ENCODE data around the gene ARHGEF16.

ARHGEF16 gene

GRCh38 chr1:3453891-3454810 lies at the start of gene ARHGEF16:
TSS of gene ARHGEF16 (plus strand) at chr1:3454665. CDS start at chr1:3463085, 8,420 bp downstream.
- DNase-seq: peak; percentile 76 to 83

DNA sequence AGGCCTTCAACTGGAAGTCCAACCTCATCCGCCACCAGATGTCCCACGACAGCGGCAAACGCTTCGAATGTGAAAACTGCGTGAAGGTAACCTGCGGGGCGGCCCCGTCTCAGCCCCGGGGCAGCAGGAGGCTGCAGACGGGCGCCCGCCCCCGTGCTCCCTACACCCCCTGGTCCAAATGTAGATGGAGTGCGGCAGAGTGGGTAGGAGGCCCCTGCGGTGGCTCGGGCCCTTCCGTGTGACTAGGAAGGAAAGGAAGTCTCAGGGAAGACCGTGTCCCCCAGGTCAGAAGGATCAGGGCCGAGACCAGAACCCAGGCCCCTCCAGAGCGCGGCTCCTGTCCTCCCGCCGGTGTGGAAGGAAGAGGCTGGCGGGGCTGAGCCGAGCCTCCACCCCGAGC lies 49.7 kb upstream of the ARHGEF16 start:
- no peak for DNase-seq

DNA sequence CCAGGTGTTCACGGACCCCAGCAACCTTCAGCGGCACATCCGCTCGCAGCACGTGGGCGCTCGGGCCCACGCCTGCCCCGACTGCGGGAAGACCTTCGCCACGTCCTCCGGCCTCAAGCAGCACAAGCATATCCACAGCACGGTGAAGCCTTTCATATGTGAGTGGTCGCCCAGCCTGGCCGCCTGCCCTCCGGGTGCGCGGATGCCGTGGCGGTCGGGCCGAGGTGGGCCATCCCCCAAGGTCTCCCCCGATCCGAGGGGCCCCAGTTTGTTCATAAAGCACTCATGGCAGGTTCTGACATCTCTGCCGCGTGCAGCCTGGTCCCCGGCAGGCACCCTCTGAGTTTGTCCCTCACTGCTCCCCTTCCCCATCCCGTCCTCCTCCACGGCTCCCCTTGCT lies 49.0 kb upstream of the ARHGEF16 start:
- DNase-seq: no peak

DNA sequence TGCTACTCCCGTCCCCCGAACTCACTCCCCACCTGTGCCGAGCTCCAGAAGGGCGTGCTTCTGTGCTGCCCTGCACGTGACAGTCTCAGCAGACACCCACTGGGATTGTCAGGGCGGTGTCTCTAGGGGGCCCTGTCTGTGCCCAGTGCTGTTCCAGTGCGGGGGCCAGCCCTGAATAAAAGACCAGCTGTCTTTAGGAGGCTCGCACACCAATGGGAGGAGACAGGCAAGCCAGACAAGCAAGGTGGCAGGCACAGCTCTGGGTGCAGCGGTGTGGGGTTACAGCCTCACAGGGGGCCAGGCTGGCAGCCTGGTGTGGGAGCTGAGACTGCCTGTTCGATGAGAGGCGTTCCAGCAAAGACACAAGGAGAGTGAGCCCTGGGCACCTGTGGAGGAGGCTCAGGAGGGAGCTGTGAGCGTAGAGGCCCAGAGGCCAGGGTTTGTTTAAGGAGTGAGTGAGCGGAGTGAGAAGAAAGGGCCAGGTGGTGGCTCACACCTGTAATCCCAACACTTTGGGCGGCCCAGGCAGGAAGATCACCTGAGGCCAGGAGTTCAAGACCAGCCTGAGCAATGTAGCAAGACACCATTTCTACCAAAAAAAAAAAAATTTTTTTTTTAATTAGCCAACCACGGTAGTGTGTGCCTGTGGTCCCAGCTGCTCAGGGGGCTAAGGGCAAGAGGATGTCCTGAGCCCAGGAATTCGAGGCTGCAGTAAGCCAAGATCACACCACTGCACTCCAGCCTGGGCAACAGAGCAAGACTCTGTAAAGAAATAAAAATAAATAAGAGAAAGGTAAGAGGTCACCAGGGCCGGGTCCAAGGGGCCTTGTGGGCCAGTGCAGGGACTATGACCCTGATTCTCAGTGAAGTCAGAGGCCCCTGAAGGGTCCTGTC lies 48.2 kb upstream of the ARHGEF16 start:
- DNase-seq: peak; percentile 10 to 32

- DNase-seq: no peak
Measured at GRCh38 chr1:3407021-3407420, 47.4 kb upstream of the ARHGEF16 start.

DNA sequence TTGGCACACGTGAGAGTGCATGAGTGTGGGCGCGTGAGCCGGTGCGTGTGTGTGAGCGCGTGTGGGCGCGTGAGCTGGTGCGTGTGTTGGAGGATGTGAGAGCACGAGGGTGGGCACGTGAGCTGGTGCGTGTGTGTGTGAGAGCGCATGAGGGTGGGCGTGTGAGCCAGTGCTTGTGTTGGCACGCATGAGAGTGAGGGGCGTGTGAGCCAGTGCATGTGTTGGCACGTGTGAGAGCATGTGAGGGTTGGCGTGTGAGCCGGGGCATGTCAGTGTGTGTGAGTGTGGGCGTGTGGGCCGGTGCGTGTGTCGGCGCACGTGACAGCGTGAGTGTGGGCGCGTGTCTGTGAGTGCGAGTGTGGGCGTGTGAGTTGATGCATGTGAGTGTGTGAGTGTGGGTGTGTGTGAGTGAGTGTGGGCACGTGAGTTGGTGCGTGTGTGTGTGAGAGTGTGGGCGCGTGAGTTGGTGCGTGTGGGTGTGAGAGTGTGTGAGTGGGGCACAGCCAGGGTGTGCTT lies 45.7 kb upstream of the ARHGEF16 start:
- DNase-seq: no peak

- no peak for DNase-seq
Measured at GRCh38 chr1:3409366-3410141, 44.9 kb upstream of the ARHGEF16 start.

DNA sequence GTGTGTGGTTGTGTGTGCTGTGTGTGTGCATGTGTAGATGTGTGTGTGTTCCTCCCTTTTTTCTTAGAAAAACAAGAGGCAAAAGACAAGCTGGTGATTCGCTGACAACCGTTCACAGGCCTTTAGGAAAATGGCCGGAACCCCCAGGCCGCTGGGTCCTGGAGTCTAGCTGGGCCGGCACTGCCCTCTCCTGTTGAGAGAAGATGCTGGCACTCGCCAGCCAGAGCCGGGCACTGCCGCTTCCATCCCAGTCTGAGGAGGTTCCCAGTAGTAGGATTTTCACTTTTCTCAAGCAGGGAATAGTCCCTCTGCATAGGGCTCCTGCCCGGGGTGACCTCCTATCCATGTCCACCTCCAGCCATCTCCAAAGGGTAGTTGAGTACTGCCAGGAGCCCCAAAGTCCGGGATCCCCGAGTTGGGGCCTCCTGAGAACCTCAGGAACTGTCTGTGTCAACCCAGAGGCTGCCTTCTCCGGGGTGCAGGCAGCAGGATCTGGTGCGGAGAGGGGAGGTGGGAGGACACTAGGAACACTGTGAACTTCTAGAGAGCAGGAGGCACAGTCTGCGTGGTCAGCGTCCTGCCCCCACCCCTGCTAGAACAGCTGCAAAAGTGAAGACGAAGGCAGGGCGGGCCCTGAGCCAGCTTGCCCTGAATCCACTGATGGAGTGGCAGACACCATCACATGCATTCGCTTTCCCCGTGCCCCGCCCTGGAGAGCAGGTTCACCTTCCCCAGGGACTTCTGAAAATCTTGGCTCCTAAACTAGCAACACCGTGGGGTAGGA lies 44.1 kb upstream of the ARHGEF16 start:
- peak; percentile 22 to 40 for DNase-seq

GRCh38 chr1:3411806-3412205 lies 42.7 kb upstream of the ARHGEF16 start:
- no peak for DNase-seq

GRCh38 chr1:3412376-3412775 lies 42.1 kb upstream of the ARHGEF16 start:
- no peak for DNase-seq

DNA sequence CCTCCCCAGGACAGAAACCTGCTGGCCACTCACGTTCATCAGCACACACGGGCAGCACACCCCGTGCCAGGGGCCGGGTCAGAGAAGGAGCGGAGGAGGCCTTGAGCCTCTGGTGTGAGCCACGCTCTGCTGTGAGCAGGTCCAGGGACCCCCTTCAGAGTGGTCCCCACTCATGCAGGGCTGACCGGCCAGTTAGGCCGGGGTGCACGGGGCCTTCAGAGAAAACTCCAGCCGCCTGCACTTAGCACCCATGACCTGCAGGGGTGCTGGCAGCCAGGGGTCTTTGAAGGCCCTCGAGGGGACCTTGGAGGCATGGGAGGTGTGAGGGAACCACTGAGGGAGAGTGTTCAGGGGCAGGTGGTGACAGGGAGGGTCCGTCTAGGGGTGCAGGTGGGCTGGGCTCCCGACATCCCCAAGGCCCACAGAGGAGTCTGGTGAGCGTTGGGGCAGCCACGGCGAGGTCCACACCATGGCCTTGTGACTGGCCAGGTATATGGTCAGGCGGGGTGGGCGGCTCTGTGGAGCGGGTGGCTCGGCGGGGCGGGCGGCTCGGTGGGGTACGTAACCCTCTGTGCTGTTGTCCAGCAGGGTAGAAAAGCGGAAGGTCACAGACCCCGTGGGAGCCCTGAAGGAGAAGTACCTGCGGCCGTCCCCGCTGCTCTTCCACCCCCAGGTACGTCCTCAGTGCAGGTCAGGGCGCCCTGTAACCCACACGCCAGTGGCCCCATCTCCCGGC lies 40.3 kb upstream of the ARHGEF16 start:
- no peak for DNase-seq

DNA sequence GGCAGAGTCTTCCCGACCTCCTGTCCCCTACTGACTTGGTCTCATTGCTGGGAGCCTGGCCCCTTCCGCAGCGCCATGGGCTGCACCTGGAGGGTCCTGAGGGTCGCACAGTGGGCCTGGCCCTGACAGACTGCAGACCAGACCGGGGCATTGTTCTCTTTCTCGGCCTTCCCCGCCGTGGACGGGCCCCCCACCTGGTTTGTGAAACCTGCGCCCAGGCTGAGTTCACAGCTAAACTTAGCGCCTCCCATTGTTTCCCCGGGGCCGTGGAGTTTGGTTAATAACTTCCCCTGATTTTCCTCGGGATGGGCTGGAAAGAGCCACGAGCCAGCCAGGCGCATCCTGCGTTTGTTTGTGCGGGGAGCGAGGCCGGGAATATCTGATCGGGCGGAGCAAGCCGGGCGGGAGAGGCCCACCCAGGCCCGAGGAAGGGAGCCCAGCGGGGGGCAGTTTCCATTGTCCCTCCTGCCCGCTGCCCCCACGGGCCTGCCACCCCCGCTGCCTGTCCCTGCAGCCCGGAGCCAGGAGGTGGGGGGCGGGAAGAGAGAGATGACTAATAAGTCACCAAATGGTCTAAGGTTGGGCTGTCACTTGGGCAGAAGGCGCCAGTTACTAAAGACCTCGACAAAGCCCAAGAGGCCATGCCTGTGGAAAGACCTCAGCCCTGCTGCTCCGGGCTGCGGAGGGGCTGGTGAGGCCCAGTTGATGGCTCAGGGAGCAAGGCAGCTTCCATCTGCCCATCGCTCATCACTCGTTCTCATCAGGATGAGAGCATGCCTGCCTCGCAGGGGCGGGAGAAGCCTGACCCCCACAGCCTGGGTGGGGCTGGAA lies 39.0 kb upstream of the ARHGEF16 start:
- DNase-seq: no peak

- no peak for DNase-seq
Measured at GRCh38 chr1:3417082-3417739, 37.3 kb upstream of the ARHGEF16 start.

- no peak for DNase-seq
Measured at GRCh38 chr1:3417934-3418333, 36.5 kb upstream of the ARHGEF16 start.

DNA sequence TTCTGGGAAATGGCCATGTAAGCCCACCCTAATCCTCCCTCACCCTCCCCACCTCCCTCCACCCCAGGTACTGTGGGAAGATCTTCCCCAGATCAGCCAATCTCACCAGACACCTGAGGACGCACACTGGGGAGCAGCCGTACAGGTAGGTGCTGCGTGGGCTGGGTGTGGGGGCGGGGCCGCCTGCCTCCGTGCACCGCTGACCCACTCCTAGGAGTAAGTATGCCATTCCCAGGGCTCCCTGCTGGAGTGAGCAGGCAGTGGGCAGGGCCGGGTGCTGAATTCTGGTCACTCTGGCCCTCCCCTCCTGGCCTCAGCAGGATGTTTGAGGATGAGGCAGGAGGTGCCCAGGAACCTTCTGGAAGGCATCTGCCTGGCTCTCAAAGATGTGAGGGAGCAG lies 35.9 kb upstream of the ARHGEF16 start:
- DNase-seq: no peak

DNA sequence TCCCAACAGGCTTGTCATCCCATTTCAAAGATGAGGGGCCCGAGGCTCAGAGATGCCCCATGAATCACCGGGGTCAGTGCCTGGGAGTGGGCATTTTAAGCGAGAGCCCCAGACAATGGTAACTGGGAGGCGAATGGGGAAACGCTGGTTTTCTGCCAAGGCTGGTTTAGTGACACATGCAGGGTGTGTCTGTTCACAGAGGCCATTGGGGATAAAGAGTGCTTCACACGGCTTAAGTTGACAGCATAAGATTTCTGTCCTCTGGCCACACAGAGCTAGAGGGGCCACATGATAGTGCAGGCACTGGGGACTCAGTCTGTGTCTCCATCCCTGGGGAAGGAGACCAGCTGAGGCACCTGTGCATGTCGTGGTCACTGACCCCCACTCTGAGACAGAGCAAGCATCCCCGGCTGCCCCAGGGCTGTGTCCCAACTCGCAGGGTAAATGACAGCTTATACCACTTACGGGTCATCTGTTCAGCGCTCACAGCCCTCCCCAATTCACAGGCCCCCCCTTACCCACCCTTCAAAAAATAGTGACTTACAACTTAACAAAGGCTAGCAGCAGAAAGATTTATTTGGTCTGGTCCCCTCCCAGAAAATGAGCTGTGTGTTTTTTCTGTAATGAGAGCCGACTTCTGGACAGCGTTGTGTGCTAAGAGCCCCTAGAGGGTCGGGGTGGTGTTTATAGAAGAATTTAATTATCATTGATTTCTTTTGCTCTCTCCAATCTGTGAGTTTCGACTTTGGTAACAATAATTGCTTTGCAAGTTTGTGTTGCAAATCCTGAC lies 34.9 kb upstream of the ARHGEF16 start:
- DNase-seq: peak; percentile 27 to 53

- DNase-seq: peak; percentile 46 to 53
Measured at GRCh38 chr1:3420218-3420951, 34.1 kb upstream of the ARHGEF16 start.

DNA sequence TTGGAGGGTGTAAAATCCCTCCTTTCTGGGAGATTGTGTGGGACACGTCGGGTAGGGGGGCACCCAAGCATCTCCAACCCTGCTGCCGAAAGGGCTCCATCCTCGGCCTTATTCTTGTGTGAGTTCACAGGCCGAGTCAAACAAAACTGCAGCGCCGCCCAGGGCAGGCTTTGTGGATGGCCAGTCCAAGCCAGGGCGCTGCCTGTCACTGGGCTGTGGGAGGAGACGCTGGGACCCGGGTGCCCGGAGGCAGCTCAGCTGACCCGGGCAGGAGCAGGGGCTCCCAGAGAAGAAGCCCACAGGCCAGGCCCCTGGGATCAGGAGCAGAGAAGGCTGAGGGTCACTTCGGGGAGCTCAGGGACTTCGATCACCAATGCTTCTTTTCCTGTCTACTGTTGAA lies 31.8 kb upstream of the ARHGEF16 start:
- DNase-seq: no peak

All from NCI-H2081 (cell line).